ENCODE results near the gene GDPD1. TPM values are rescaled to one million over a fixed set of nuclear protein-coding genes. Genes with fewer than 3 reads are reported as not detected.

Gene GDPD1
- total RNA-seq, 2 experiments from 2014 or later, result 1.7 to 1.9 TPM

Other genes with a start within 250 kb of the GDPD1 start
- gene TRIM37, start 113.6 kb upstream of the GDPD1 start, total RNA-seq, result 10 to 100 TPM; 25.1 to 26.0 TPM
- 10 to 100 TPM; 68.9 to 85.4 TPM for gene SKA2, start 65.3 kb upstream of the GDPD1 start, total RNA-seq
- gene PRR11, start 64.8 kb upstream of the GDPD1 start, total RNA-seq, result 10 to 100 TPM; 66.4 to 67.3 TPM
- 10 to 100 TPM; 20.6 to 22.3 TPM for gene SMG8, start 10.5 kb upstream of the GDPD1 start, total RNA-seq
- 1 to 10 TPM; 4.4 to 4.7 TPM for gene YPEL2, start 111.1 kb downstream of the GDPD1 start, total RNA-seq